Activated CD4-positive, CD25-positive, alpha-beta regulatory T cell (primary cell): ENCODE results near the gene ARSJ.
A peak's percentile ranks its signal among the peaks of the same experiment; 100 is the strongest.
"Not testable (repeated sequence)": the region's sequence is repeated elsewhere in the genome, so short reads cannot be mapped to it uniquely, and the experiment has no call there.

Source experiments
- DNase-seq, 4 experiments: peaks; one replicate each; lab custom pipeline; 2025; lab: John Stamatoyannopoulos, UW

Gene ARSJ

GRCh38 chr4:113957956-113958355 lies 21.5 kb downstream of the ARSJ start:
- no peak for DNase-seq

- DNase-seq = no peak
Observed at GRCh38 chr4:113955948-113956347, 23.5 kb downstream of the ARSJ start.

- DNase-seq = no peak
Observed at GRCh38 chr4:113955411-113955810, 24.0 kb downstream of the ARSJ start.

- DNase-seq = no peak
Observed at GRCh38 chr4:113953888-113954287, 25.6 kb downstream of the ARSJ start.

GRCh38 chr4:113952452-113953029 lies 26.9 kb downstream of the ARSJ start:
- no peak for DNase-seq

GRCh38 chr4:113951263-113951662 lies 28.2 kb downstream of the ARSJ start:
- DNase-seq = no peak

GRCh38 chr4:113950207-113950606 lies 29.2 kb downstream of the ARSJ start:
- no peak for DNase-seq

- no peak for DNase-seq
Observed at GRCh38 chr4:113947484-113947883, 32.0 kb downstream of the ARSJ start.

- no peak for DNase-seq
Observed at GRCh38 chr4:113945906-113946305, 33.5 kb downstream of the ARSJ start.

GRCh38 chr4:113943863-113944262 lies 35.6 kb downstream of the ARSJ start:
- no peak for DNase-seq

GRCh38 chr4:113943085-113943484 lies 36.4 kb downstream of the ARSJ start:
- DNase-seq = no peak

GRCh38 chr4:113941836-113942235 lies 37.6 kb downstream of the ARSJ start:
- no peak for DNase-seq

GRCh38 chr4:113940103-113940502 lies 39.3 kb downstream of the ARSJ start:
- not testable (repeated sequence) for DNase-seq

- no peak for DNase-seq
Observed at GRCh38 chr4:113935190-113935589, 44.3 kb downstream of the ARSJ start.

GRCh38 chr4:113924706-113925105 lies 54.7 kb downstream of the ARSJ start:
- not testable (repeated sequence) for DNase-seq

- no peak for DNase-seq
Observed at GRCh38 chr4:113921089-113921794, 58.2 kb downstream of the ARSJ start.

GRCh38 chr4:113919611-113920010 lies 59.8 kb downstream of the ARSJ start:
- DNase-seq = no peak

- DNase-seq = no peak
Observed at GRCh38 chr4:113919145-113919544, 60.3 kb downstream of the ARSJ start.

GRCh38 chr4:113908829-113909228 lies 70.6 kb downstream of the ARSJ start:
- DNase-seq = no peak

- no peak for DNase-seq
Observed at GRCh38 chr4:113907559-113907958, 71.9 kb downstream of the ARSJ start.

GRCh38 chr4:113905301-113905700 lies 74.1 kb downstream of the ARSJ start:
- no peak for DNase-seq

- DNase-seq = no peak
Observed at GRCh38 chr4:113904877-113905276, 74.6 kb downstream of the ARSJ start.

- DNase-seq = peak; percentile 1 to 53 (median 21)
Observed at GRCh38 chr4:113901994-113902787, 77.3 kb downstream of the ARSJ start.
